GM18517 (cell line): ENCODE data around the gene DDX1.

Source experiments
- ATAC-seq: cut with Tn5 transposase; IDR thresholded peaks from one replicate; pipeline ENCODE4 v1.9.1; 2021; ENCODE audit warnings: mild to moderate bottlenecking, moderate library complexity; ENCODE audit not compliant: unreplicated experiment

DDX1 gene

DNA sequence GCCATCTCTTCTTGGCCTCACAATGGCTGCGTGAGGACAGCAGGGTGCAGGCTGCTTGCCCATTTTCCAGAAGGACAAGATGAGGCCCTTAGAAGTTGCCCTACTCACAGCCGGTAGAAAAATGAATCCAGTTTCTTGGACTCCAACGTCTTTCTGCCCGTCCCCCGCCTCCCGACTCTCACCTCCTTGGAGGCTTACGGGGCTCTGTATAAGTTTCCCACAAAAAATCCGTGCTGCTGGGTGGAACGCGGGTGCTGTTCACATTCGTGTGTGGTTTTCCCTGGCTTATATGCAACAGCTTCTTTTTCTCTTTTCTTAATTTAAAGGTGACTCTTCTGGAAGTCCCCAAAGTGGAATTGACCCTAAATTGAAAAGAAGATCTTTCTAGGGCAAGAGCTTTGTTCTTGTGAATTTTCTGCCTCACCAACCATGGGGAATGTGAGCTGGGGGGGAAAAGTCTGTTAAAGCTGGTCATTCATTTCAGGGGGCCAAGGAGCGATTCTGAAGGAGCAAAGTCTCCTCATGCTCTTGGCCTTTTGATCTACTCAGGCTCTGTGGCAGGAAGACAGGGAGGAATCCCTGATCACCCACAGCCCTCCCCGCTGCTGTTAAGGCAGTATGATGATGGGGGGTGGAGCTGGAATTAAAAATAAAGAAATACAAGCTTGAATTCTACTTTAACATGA, 51.3 kb downstream of the DDX1 start:
- ATAC-seq = no peak

- no peak for ATAC-seq
Measured at GRCh38 chr2:15643791-15644585, 52.3 kb downstream of the DDX1 start.

DNA sequence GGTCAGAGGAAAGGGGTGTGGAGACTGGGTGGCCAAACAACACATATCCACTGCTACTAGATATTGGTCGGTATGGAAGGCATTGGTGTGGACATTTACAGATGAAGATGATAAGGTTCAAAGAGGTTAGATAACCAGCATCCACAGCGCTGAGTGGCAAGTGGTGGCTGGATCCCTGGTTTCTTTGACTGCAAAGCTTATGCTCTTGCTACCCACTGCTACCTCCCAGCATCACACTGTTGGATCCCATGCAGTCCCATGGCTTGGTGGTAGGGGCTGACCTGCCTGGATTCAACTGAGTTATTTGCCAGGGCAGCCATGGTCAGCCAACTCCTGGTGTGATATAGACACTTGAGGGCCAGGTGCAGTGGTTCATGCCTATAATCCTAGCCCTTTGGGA, 53.6 kb downstream of the DDX1 start:
- no peak for ATAC-seq

DNA sequence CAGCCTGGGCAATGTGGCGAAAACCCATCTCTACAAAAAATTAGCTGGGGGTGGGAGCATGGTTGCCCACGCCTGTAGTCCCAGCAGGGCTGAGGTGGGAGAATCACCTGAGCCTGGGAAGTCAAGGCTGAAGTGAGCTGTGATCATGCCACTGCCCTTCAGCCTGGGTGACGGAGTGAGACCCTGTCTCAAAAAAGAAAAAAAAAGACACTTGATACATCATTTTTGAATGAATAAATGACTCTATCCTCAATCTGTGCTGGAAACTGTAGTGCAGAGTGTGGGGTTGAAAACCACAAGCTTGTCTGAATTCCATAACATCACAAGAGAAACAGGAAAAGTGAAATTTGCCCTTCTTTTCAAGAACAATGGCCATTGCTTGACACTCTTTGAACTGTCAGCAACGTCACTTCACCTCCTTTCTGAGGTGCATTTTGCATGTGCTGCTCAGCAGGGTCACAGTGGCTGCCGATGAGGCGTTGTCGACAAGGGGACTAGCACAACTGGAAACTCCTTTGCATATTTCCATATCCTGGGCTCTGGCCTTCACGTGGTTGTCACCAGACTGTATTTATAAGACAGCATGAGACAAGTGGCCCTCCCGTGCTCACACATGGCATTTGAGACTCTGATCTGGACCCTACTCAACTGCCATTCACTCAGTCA, 54.2 kb downstream of the DDX1 start:
- no peak for ATAC-seq

- no peak for ATAC-seq
Measured at GRCh38 chr2:15646661-15647060, 55.0 kb downstream of the DDX1 start.

GRCh38 chr2:15647622-15648590, 56.2 kb downstream of the DDX1 start:
- no peak for ATAC-seq

DNA sequence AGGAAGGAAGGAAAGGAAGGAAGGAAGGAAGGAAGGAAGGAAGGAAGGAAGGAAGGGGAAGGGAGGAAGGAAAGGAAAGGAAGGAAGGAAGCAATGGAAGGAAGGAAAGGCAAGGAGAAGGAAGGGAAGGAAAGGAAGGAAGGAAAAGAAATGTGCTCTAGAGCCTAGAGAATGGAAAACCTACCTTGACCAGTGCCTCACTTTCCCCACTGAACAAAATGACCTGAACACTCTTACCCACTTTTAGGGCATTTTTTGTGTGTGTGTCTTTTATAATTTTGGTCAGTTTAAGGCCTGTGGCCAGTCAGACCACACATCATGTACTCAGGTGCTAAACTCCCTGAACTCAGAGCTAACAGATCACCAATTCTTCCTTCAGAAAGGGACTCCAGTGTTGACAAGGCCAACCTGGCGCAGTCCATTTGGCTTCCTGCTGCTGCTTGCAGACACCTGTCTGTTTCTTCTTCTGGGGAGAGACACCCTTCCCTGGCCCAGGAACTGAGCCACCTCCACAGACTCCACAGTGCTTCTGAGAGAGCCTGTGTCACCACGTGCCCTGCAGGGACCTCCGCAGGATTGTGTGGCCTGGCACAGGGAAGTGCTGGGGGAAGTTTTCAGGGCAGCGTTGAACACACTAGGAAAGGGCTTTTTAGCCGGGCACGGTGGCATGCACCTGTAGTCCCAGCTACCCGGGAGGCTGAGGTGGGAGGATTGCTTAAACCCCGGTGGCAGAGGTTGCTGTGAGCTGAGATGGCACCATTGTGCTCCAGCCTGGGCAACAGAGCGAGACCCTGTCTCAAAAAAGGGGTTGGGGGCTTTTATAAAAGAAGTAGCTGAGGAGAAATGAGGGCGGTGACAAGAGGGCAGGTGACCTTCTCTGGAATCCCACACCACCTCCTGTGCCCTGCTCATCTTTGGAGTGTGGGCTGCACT, 57.2 kb downstream of the DDX1 start:
- ATAC-seq = no peak

GRCh38 chr2:15649561-15650255, 58.0 kb downstream of the DDX1 start:
- ATAC-seq = no peak

DNA sequence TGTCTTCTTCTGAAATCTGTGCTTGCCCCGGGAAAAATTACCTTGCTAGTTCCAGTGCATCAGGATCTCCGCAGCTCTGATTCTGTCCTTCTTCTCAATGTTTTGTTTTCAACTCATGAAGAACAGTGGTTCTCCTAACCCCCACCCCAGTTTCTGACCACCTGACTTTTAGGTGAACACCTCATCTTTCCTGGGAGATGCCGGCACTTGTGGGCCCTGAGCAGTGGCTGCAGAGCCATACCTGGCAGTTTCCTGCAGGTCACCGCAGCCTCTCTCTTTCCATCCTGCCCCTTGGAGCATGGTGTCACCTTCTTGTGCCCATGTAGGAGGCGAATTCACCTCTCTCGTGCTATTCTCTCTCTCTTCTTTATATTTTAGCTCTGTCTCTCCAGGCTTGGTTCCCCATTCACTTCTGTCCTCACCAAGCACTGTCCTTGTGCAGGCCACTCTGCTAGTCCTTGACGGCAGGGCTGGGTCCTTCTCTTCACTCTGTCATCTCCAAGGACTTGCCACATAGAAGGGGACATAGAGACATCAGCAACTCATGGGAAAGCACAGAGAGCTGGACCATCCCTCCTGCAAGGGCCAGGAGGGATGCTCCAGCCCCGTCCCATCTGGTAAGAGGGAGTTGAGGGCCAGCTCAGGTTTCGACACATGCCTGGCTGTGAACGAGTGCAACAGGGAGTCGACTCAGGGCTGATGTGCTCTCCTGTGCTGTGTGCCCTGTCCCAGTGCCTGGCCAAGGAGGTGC, 59.1 kb downstream of the DDX1 start:
- no peak for ATAC-seq

DNA sequence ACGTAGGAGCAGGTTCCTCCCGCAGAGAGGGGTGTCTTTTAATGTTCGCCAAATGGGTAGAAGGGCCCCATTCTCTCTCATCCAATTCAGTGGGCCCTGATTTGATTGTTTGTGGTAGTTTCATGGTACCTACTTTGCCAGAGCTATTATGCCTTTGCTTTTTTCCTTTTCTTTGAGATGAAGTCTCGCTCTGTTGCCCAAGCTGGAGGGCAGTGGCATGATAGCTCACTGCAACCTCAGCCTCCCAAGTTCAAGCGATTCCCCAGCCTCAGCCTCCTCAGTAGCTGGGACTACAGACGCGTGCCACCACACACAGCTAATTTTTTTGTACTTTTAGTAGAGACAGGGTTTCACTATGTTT, 59.7 kb downstream of the DDX1 start:
- ATAC-seq = no peak

DNA sequence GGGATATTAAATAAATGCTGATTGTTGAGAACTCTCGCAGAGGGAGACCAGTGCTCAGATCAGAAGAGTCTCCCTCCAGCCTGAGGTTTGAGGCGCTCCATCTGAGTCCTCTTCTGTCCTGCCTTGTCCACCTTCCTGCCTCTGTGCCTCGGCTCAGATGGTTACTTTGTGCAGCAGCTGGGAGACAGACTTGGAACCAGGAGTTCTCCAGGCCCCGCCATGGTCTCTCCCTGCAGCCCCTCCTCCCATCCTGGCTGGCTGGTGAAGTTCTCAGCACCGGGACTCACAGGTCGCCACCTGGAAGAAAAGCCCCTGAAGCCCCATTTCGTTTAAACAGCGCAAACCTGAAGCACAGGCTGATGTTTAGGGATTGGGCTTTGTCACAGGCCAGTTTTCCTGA, 60.6 kb downstream of the DDX1 start:
- no peak for ATAC-seq

DNA sequence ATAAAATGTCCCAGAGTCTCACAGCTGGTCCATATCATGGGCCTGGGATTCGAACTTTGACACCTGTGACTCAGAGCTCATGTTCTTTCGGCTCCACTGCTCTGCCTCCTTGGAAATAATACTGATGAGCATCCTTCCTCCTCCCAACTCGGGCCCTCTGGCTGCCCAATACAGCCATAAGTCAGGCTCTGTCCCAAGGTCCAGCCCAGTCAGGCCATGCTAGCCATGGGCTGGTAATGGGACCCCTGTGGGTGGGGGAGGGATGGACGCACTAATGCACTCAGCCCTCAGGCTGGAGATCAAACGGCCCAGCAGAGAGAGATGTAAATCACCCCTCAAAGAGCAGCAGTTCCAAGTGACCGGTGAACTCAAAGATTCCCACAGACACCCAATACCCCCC, 61.1 kb downstream of the DDX1 start:
- no peak for ATAC-seq

DNA sequence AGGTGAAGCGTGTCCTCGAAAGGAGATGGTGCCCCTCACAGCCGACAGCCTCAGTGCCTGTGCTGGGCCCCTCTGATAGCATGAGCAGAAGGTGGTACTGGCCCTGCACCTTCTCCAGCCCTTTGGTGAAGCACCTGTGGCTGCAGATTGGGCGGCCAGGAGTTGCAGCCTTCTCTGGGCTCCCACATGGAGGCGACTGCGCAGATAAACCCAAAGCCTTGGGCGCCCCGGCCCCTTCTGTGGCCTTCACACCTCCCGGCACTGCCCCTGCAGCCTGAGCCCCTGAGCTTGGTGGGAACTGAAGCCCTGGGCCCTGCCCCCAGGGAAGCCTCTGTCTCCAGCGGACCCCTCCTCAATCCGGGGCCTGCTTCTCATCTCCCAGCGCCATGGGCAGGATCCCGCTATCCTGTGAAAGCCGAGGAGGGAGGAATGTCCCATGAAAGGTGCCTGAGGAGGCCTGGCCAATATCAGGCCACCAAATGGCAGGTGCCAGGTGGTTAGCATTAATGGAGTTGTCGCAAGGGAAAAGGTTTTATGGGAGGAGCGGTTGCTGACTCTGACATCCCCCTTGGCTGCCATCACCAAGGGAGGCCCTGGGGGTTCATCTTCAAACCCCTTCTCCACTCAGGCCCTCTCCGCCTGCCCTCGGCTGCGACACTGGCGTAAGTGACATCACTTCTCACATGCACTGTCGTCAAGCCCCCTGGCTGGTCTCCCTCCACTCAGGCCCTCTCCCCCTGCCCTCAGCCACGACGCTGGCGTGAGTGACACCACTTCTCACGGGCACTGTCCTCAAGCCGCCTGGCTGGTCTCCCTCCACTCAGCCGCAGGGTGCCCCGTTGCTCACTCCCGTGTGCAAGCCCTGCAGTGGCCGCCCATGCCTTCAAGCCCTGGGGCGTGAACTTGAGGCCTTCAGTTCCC, 62.4 kb downstream of the DDX1 start:
- no peak for ATAC-seq

GRCh38 chr2:15654727-15655073, 63.0 kb downstream of the DDX1 start:
- no peak for ATAC-seq

- ATAC-seq = no peak
Measured at GRCh38 chr2:15655123-15655887, 63.6 kb downstream of the DDX1 start.

DNA sequence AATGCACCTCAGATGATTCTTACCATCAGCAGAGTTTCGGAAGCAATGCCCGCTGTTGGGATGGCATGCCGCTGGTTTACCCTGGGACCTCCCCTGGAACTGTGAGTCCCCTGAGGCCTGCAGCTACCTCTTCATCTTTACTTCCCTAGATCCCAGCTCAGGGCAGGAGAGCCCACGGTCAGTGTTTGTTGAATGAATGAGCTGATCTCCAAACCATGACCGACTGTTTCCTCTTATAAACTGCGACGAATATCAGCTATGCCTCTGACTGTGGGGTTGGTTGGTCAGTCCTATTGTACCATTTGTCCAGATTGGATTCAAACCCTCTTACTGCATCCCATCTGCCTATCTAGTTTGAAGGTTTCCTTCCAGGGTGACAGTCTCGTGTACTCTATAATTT, 64.4 kb downstream of the DDX1 start:
- no peak for ATAC-seq

GRCh38 chr2:15657759-15658158, 66.1 kb downstream of the DDX1 start:
- no peak for ATAC-seq
